IPS DF 4.7 (cell line): ENCODE measurements around the gene PFN1.

ENCODE experiments used
- DNase-seq: peaks from one replicate; pipeline ENCODE4 v3.0.0-alpha.2; 2013; ENCODE audit warnings: low spot score; ENCODE audit errors: extremely low read depth

The PFN1 gene

GRCh38 chr17:4967539-4968485 lies 19.5 kb upstream of the PFN1 start, which contains the start of gene SPAG7:
TSS of gene SPAG7 (minus strand) at chr17:4967817. CDS start at chr17:4967804, 13 bp downstream.
- DNase-seq = no peak

- peak; percentile 99 for DNase-seq
Measured at GRCh38 chr17:4966844-4967538, 18.7 kb upstream of the PFN1 start.

- DNase-seq = no peak
Measured at GRCh38 chr17:4965311-4965986, 17.1 kb upstream of the PFN1 start.

- no peak for DNase-seq
Measured at GRCh38 chr17:4960279-4960922, 12.1 kb upstream of the PFN1 start.

- DNase-seq = no peak
Measured at GRCh38 chr17:4959261-4959965, 11.1 kb upstream of the PFN1 start.

- DNase-seq = no peak
Measured at GRCh38 chr17:4958102-4958501, 9.8 kb upstream of the PFN1 start.

- no peak for DNase-seq
Measured at GRCh38 chr17:4956493-4957061, 8.2 kb upstream of the PFN1 start.

- DNase-seq = no peak
Measured at GRCh38 chr17:4955091-4955490, 6.8 kb upstream of the PFN1 start.

- no peak for DNase-seq
Measured at GRCh38 chr17:4953451-4953961, 5.2 kb upstream of the PFN1 start.

- DNase-seq = no peak
Measured at GRCh38 chr17:4951486-4951885, 3.2 kb upstream of the PFN1 start.

- no peak for DNase-seq
Measured at GRCh38 chr17:4950746-4951204, 2.4 kb upstream of the PFN1 start, which contains the start of gene ENO3. TSS of gene ENO3 (plus strand) at chr17:4951119. CDS start at chr17:4951830, 711 bp downstream.

- no peak for DNase-seq
Measured at GRCh38 chr17:4950075-4950745, 1.9 kb upstream of the PFN1 start.

GRCh38 chr17:4949321-4950074 lies 1.2 kb upstream of the PFN1 start:
- DNase-seq = no peak

GRCh38 chr17:4948931-4949320 lies 596 bp upstream of the PFN1 start:
- no peak for DNase-seq

- no peak for DNase-seq
Measured at GRCh38 chr17:4947411-4948165, 742 bp downstream of the PFN1 start.

- DNase-seq = no peak
Measured at GRCh38 chr17:4947010-4947410, 1.3 kb downstream of the PFN1 start.

GRCh38 chr17:4946312-4946976 lies 1.9 kb downstream of the PFN1 start:
- DNase-seq = no peak

GRCh38 chr17:4945944-4946280 lies 2.4 kb downstream of the PFN1 start:
- no peak for DNase-seq
